ENCODE measurements around the gene RALGDS.

DNA sequence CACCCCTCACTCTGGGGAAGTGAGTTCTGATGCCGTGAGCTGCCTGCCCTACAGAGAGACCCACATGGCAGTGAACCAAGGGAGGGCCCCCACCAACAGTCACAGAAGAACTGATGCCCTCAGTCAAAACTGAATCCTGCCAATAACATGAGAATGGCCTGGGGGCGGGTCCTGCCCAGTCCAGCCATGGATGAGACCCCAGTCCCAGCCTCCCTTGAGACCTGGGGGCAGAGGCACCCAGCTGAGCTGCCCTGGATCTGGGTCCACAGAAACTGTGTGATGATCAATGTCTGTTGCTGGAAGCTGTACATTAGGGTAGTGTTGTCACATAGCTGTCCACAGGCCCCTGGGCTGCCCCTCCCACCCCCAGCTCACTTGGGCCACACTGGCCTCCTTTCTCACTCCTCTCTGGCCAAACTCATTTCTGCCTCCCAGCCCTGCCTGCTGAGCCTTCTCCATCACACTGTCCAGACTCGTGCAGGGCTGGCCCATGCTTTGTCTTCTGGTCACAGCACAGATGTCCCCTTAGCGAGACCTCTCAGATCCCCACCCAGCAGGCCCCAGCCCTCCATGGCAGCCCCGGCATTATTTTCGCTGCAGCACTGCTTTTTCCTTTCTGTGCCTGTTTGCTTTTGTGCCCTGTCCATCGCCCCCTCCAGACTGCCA lies 25.8 kb upstream of the RALGDS start:
- TF ChIP-seq, protein P1, sequence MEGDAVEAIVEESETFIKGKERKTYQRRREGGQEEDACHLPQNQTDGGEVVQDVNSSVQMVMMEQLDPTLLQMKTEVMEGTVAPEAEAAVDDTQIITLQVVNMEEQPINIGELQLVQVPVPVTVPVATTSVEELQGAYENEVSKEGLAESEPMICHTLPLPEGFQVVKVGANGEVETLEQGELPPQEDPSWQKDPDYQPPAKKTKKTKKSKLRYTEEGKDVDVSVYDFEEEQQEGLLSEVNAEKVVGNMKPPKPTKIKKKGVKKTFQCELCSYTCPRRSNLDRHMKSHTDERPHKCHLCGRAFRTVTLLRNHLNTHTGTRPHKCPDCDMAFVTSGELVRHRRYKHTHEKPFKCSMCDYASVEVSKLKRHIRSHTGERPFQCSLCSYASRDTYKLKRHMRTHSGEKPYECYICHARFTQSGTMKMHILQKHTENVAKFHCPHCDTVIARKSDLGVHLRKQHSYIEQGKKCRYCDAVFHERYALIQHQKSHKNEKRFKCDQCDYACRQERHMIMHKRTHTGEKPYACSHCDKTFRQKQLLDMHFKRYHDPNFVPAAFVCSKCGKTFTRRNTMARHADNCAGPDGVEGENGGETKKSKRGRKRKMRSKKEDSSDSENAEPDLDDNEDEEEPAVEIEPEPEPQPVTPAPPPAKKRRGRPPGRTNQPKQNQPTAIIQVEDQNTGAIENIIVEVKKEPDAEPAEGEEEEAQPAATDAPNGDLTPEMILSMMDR (IDR thresholded peaks at IDR 0.05), result no peak
- TF ChIP-seq POLR2A (IDR thresholded peaks at IDR 0.05) (no peak), EP300 (IDR thresholded peaks at IDR 0.05) (no peak)
